Muscle of leg (tissue), 11 donors: ENCODE data around the gene RANGAP1. TPM values are rescaled to one million over a fixed set of nuclear protein-coding genes. Genes with fewer than 3 reads are reported as not detected.

Experiments used
- DNase-seq: peaks from one replicate; pipeline ENCODE4 v3.0.0; 2013
- H3K27ac ChIP-seq: one replicate; pipeline ENCODE4 v1.5.1; 2013; ENCODE audit warnings: mild to moderate bottlenecking, low read length, control low read depth
- H3K27me3 ChIP-seq: one replicate; pipeline ENCODE4 v1.6.1; 2013; ENCODE audit warnings: low read length; ENCODE audit not compliant: control insufficient read depth, insufficient read depth
- H3K36me3 ChIP-seq: one replicate; pipeline ENCODE4 v1.6.1; 2013; ENCODE audit warnings: low read length; ENCODE audit not compliant: control insufficient read depth, insufficient read depth
- H3K4me1 ChIP-seq: one replicate; pipeline ENCODE4 v1.6.1; 2013; ENCODE audit warnings: low read length; ENCODE audit not compliant: control insufficient read depth, insufficient read depth
- H3K4me3 ChIP-seq: one replicate; pipeline ENCODE4 v1.5.1; 2013; ENCODE audit warnings: low read length, control low read depth
- H3K9me3 ChIP-seq: replicated peaks from 2 replicates; pipeline ENCODE4 v1.6.1; 2013; ENCODE audit warnings: low read depth, low read length; ENCODE audit not compliant: control insufficient read depth
- WGBS: methylation state at CpG from one replicate; pipeline ENCODE4 v1.1.5; 2013; ENCODE audit warnings: missing lambda C conversion rate; ENCODE audit not compliant: insufficient coverage; 5-methylcytosine and 5-hydroxymethylcytosine counted together
- polyA plus RNA-seq, 8 donors: library from polyadenylated mRNA; unstranded; fragments of 120-200 nt; gene quantifications; one replicate each; pipeline versions ENCODE4 v1.2.1 to v1.2.3, GENCODE V29; 2013; ENCODE audit warnings: inconsistent platforms in 1 of 8, low replicate concordance in 1 of 8; ENCODE audit not compliant: insufficient read length in 8 of 8, insufficient read depth in 1 of 8
- total RNA-seq: library from RNA; stranded (reverse); fragments of 120-200 nt; gene quantifications from one replicate; pipeline ENCODE4 v1.2.4, GENCODE V29; 2013

The RANGAP1 gene
- total and polyA plus RNA-seq, 9 donors, result 12.7 to 39.4 (median 31.2) TPM

DNA sequence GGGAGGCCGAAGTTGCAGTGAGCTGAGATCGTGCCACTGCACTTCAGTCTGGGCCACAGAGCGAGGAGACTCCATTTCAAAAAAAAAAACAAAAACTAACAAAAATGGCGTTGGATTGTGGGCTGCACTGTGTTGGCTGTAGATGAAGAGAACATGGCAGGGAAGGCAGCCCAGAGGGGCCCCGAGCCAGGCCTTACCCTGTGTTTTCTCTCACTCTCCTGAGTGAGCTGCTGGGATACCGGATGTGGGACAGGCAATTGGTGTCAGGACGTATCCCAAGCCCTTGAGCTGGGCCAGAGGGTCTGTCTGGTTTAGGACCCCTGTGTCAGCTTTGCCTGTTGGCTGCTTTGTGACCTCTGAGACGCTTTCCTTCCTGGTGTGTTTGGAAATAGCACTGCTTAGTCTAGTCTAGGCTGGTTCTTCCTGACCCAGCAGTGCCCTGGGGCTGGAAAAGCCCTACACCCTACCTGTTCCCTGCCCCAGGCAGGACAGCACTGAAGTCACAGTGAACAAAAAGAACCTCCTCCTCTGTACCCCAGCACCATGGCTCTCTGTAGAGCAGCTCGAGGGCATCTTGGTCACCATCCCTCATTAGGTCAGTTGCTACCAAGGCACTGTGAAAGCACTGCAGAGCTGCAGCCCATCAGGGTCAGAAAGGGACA is 63.0 kb downstream of the RANGAP1 start:
- Histone ChIP-seq H3K27me3 (no peaks in the 10 kb centered on the region), H3K4me3 (no peak overlapping the region), H3K27ac (no peak overlapping the region), H3K36me3 (peaks cover 84% of the 10 kb centered on the region), H3K4me1 (peaks cover 1% of the 10 kb centered on the region), H3K9me3 (no peaks in the 10 kb centered on the region)
- DNase-seq, result no peak
- 97% methylated on average over 3 of the region's 9 CpGs for WGBS

DNA sequence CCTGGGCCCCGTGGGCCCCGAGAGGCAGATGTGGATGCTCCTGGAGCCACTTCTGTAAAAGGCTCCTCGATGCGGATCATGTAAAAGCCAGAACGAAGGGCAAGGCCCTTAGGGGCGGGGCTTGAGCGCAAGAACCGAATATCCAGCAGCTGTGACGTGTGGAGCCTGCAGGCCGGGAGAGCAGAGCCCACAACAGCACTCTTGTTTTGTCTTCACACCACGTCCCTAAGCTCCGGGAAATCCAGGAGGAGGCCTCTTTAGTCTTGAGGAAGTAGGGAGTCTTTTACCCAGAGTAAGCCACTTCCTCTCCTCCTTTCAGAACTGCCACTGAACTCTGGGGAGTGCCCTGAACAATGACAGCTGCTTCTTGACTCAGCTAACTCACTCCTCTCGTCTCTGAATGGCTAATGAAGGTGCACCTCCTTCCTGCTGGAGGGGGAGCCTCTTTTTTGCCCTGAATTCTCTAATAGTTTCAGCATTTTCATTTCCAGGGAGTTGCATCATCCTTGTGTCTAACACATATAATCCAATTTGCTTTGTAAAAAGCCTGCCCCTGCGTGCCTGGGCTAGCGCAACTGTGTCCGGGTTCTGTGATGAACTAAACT is 68.3 kb downstream of the RANGAP1 start:
- WGBS, result 45% methylated on average over 9 of the region's 16 CpGs
- peaks cover 75% of the 10 kb centered on the region for H3K36me3 ChIP-seq
- DNase-seq, result peak; percentile 81
- peaks cover 17% of the 10 kb centered on the region for H3K4me1 ChIP-seq
- peak overlapping the region; percentile 93 for H3K27ac ChIP-seq
- H3K9me3 ChIP-seq, result peaks cover 16% of the 10 kb centered on the region
- H3K27me3 ChIP-seq, result no peaks in the 10 kb centered on the region
- H3K4me3 ChIP-seq, result no peak overlapping the region

DNA sequence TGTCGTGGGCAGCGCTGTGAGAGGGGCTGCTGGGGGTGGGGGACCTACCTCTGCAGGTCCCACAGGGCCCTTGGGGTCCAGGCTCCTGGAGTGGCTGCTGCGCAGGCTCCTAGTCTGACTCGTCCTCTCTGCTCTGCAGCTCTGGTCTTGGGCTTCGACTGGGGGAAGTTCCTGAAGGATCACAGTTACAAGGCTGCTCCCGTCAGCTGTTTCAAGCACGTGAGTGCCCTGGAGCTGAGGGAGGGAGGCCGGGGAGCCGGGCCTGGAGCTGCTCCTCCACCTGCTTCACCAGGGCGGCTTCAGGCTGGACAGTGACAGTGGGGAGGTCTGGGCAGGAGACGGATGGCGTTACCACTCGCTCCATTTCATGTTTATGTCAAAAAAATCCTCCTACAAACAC is 69.0 kb downstream of the RANGAP1 start:
- no peak overlapping the region for H3K4me3 ChIP-seq
- peaks cover 16% of the 10 kb centered on the region for H3K9me3 ChIP-seq
- DNase-seq, result peak; percentile 48
- peaks cover 70% of the 10 kb centered on the region for H3K36me3 ChIP-seq
- H3K4me1 ChIP-seq, result peaks cover 17% of the 10 kb centered on the region
- H3K27me3 ChIP-seq, result no peaks in the 10 kb centered on the region
- WGBS, result 49% methylated on average over 5 of the region's 13 CpGs
- peak overlapping the region; percentile 93 for H3K27ac ChIP-seq

DNA sequence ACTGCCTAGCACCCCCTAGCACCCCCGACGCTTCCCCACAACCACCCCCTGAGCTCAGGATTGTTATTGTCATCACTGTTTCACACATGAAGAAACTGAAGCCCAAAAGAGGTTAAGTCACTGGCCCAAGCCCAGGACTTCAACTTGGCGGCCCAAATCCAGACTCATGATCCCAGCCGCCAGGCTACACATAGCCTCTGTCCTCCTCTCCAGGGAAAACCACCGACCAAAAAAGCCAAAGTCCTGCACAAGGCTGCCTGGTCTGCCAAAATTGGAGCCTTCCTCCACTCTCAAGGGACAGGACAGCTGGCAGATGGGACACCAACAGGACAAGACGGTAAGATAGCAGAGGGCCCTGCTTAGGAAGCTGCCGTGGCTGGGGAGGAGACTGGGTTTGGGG is 70.1 kb downstream of the RANGAP1 start:
- Histone ChIP-seq H3K27ac (no peak overlapping the region), H3K9me3 (peaks cover 16% of the 10 kb centered on the region), H3K4me1 (peaks cover 17% of the 10 kb centered on the region), H3K27me3 (no peaks in the 10 kb centered on the region), H3K36me3 (peaks cover 67% of the 10 kb centered on the region), H3K4me3 (no peak overlapping the region)
- WGBS, result 100% methylated on average over 7 of the region's 7 CpGs
- no peak for DNase-seq

DNA sequence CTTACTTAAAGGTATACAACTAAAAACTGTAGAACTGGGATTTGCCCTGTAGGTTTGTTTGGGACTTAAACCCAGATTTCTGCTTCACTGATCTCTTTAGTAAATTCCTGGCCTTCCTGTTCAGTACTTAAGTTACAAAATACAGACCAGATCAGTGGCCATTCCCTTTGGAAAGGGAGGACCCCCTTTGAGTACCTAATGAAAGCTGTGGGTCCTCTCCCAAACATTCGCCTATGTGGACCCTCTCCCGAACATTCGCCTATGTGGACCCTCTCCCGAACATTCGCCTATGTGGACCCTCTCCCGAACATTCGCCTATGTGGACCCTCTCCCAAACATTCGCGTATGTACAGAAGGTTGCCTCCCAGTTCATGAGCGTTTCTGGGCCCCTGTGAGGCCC is 70.6 kb downstream of the RANGAP1 start:
- Histone ChIP-seq H3K4me3 (no peak overlapping the region), H3K4me1 (peaks cover 17% of the 10 kb centered on the region), H3K27ac (no peak overlapping the region), H3K9me3 (peaks cover 16% of the 10 kb centered on the region), H3K36me3 (peaks cover 63% of the 10 kb centered on the region), H3K27me3 (no peaks in the 10 kb centered on the region)
- DNase-seq, result no peak
- WGBS, result 96% methylated on average over 10 of the region's 10 CpGs

DNA sequence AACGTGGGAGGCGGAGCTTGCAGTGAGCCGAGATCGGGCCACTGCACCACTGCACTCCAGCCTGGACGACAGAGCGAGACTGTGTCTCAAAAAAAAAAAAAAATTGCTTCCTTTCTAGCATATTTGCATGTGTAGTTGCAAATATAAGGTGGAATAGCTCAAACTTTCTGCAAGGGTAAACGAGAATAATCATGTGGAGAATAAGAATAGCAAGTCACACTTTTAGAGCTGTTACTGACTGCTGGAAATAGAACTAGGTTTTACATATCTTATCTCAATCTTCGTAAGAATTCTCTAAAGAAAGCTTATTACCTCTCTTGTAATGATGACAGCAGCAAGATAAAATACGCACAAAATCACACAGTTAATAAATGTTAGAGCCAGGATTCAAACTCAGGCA is 79.3 kb downstream of the RANGAP1 start:
- 100% methylated on average over 1 of the region's 9 CpGs for WGBS
- Histone ChIP-seq H3K36me3 (peaks cover 9% of the 10 kb centered on the region), H3K4me3 (no peak overlapping the region), H3K4me1 (peaks cover 10% of the 10 kb centered on the region), H3K27me3 (no peaks in the 10 kb centered on the region), H3K9me3 (no peaks in the 10 kb centered on the region), H3K27ac (no peak overlapping the region)
- DNase-seq, result no peak

DNA sequence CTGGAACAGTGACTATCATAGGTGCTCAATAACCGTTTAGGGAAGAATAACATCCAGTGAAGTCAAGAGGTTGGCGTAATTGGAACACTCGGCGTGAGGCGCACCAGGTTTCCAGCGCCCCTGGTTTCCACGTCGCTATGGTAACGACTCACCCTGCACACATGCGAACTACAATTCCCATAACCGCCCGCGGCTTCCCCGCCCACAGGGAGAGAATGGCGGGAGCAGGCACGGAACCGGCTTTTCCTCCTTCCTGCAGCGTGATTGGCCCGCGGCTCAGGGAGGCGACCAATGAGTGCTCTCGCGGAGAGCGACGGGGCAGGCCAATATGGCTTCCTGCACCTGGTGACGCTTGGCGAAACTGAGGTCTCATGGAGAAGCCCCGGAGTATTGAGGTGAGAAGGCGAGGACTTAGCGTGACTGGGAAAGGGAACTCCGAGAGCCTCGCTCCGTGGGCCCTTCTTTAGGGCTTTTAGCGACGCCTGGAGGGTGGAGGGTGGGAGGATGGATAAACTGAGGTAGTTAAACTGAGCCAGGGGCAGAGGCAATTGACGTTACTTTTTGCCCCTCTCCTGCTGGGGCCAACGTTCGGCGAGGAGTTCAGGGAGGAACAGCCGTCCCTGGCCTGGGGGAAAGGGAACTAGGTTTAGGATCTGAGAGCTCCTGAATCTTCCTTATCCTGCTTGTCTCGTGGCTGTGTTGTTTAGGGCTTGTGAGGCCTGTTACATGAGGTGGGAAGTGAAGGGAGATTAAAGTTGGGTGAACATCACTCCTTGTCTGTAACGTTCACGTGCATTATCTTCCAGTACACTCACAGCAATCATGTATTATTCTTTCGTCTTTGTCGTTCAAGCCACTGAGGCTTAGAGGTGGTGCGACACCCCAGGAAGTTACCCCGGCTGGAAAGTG is 80.7 kb downstream of the RANGAP1 start, which contains the start of gene L3MBTL2:
Gene L3MBTL2, plus strand, starts transcription at position 321 of the 909 bp plus-strand sequence. Its CDS starts 51 bp downstream, at position 372.
- 2% methylated on average over 37 of the region's 47 CpGs for WGBS
- peak within 1 kb of the TSS; percentile 80 for H3K27ac ChIP-seq
- peaks cover under 1% of the 10 kb centered on the region for H3K27me3 ChIP-seq
- peaks cover 10% of the 10 kb centered on the region for H3K4me1 ChIP-seq
- H3K9me3 ChIP-seq, result no peaks in the 10 kb centered on the region
- H3K4me3 ChIP-seq, result peak within 1 kb of the TSS; percentile 98
- DNase-seq, result peak; percentile 98
- H3K36me3 ChIP-seq, result peaks cover 6% of the 10 kb centered on the region

DNA sequence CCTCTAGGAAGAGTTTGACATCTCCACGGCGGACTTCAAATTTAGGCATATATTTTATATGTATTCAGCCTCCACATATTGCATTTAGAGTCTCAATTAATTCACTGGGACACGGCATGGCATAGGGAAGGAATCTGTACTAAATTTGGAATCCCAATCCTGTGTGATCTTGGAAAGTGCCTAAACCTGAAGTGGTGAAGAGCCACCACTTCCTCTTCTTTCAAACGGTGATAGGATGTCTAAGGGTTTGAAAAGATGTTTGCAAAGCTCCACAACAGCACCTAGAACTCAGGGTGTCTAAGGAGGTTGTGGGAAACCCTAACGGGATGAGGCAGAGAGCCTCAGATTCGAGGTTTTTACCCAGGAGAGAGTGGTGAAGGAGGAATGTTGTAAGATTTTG is 81.9 kb downstream of the RANGAP1 start:
- Histone ChIP-seq H3K9me3 (no peaks in the 10 kb centered on the region), H3K4me3 (no peak overlapping the region), H3K27me3 (peaks cover 10% of the 10 kb centered on the region), H3K27ac (no peak overlapping the region), H3K36me3 (no peaks in the 10 kb centered on the region), H3K4me1 (peaks cover 10% of the 10 kb centered on the region)
- WGBS, result 80% methylated on average over 2 of the region's 6 CpGs
- DNase-seq, result no peak

DNA sequence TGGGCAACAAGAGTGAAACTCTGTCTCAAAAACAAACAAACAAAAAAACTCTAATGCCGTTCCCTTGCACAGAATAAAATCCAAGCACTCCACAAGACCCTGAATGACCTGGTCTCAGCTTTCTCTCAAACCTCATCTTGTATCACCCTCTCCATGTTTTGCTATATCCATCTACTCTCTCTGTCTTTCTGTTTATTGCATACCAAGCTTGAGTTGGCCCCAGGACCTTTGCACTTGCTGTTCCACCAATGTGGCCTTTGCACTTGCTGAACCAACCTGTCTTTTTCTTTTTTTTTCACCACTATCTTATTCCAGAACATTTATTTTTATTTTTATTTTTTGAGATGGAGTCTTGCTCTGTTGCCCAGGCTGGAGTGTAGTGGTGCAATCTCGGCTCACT is 82.9 kb downstream of the RANGAP1 start:
- no peak for DNase-seq
- WGBS, result 75% methylated on average over 1 of the region's 2 CpGs
- H3K9me3 ChIP-seq, result no peaks in the 10 kb centered on the region
- no peak overlapping the region for H3K4me3 ChIP-seq
- H3K27me3 ChIP-seq, result peaks cover 12% of the 10 kb centered on the region
- H3K27ac ChIP-seq, result no peak overlapping the region
- no peaks in the 10 kb centered on the region for H3K36me3 ChIP-seq
- H3K4me1 ChIP-seq, result peaks cover 12% of the 10 kb centered on the region

DNA sequence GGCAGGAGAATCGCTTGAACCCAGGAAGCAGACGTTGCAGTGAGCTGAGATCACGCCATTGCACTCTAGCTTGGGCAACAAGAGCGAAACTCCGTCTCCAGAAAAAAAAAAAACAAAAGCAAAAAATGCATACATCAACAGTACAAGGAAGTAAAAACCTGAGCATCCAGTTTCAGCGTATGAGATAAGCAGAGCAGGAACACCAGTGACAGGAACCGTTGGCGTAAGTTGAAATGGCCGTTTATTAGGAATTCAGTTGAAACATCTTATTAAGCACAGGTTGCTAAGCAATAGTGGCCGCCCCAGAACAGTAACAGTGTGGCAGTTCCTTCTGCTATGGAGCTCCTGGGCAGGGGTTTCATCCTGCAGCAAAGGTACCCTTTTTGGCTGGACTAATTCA is 84.8 kb downstream of the RANGAP1 start:
- no peaks in the 10 kb centered on the region for H3K36me3 ChIP-seq
- no peak overlapping the region for H3K4me3 ChIP-seq
- no peak overlapping the region for H3K27ac ChIP-seq
- whole genome bisulfite sequencing, result 54% methylated on average over 5 of the region's 10 CpGs
- peaks cover 22% of the 10 kb centered on the region for H3K4me1 ChIP-seq
- peaks cover 17% of the 10 kb centered on the region for H3K27me3 ChIP-seq
- no peak for DNase-seq
- H3K9me3 ChIP-seq, result no peaks in the 10 kb centered on the region
